Esophagus muscularis mucosa (tissue), 3 donors: ENCODE results near the gene WNT9A.

Source experiments
- CTCF ChIP-seq, 3 experiments: fragments of 200-600 bp in 2 of 3; fragments of 450-650 bp in 1 of 3; sonication (generic) in 2 of 3; IDR thresholded peaks; one replicate each; pipeline ENCODE4 v1.5.1; 2017 to 2019; ENCODE audit warnings: antibody characterized with exemption in 3 of 3, mild to moderate bottlenecking in 2 of 3, moderate library complexity in 1 of 3
- EP300 ChIP-seq: sonication (generic); formaldehyde crosslinking; IDR thresholded peaks from one replicate; pipeline ENCODE4 v1.6.1; 2017; ENCODE audit warnings: antibody characterized with exemption

- TF ChIP-seq CTCF (IDR thresholded peaks at IDR 0.05) = no peak
- TF ChIP-seq EP300 = no peak
Measured at GRCh38 chr1:227996187-227996950, 48.6 kb upstream of the WNT9A start.
